ENCODE data around the gene LRRC27. TPM values are rescaled to one million over a fixed set of nuclear protein-coding genes. Genes with fewer than 3 reads are reported as not detected.

LRRC27 gene
- polyA plus RNA-seq, 2 of the 4 experiments (the other 2 are of a cell fraction) = 6.5 to 6.9 TPM

DNA sequence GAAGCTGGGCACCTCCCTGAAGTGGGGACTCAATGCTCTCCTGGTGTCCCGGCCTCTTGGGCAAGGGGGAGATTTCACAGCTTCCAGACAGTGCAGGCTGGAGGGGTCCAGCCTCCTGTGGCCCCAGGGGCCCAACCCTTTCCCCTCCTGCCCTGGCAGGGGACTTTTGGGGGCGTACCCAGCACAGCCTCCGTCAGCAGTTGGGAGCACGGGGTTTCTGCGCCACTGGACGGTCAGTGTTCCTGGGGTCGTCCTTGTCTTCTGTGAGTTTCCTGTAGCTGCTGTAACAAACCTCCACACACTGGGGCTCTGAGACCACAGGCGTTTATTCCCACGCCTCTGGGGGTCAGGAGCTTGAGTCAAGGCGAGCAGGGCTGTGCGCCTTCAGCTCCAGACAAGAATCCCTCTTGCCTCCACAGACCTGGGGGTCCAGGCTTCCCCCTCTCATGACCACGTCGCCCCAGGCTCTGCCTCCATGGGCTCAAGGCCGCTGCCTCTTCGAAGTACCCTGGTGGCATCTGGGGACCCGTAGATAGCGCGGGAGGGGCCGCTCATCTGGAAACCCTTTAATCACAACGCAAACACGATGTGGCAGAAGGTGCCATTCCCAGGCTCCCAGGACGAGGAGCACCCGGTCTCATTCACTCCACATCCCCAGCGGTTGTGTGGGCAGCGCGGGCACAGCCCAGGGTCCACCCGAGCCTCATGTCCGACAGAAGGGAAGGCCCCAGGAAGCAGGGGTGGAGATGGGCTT lies 79.0 kb downstream of the LRRC27 start:
- ChIA-PET CTCF (interaction anchor here (0.9 to 1.8 kb wide), 6 partner anchors 8 to 36 kb away, joined by 3 to 9 read pairs (median 4); partner anchors contain the start of gene PWWP2B), POLR2A (no interaction called here)
- no peak overlapping the region for H3K27ac ChIP-seq
- FAIRE-seq (no peak), DNase-seq (ENCODE audit: low read depth in 1 of 2, low spot score in 1 of 2) (no peak), ATAC-seq (no peak)
- no peaks in the 10 kb centered on the region for H3K9me3 ChIP-seq
- TF ChIP-seq, protein P1, sequence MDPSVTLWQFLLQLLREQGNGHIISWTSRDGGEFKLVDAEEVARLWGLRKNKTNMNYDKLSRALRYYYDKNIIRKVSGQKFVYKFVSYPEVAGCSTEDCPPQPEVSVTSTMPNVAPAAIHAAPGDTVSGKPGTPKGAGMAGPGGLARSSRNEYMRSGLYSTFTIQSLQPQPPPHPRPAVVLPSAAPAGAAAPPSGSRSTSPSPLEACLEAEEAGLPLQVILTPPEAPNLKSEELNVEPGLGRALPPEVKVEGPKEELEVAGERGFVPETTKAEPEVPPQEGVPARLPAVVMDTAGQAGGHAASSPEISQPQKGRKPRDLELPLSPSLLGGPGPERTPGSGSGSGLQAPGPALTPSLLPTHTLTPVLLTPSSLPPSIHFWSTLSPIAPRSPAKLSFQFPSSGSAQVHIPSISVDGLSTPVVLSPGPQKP (IDR thresholded peaks at IDR 0.05; ENCODE audit: low read depth, low read length) = no peak
- no peak for TF ChIP-seq EHF (CRISPR knock-in tag; IDR thresholded peaks at IDR 0.05)
- peaks cover 3% of the 10 kb centered on the region; the same call in 1 of the 3 replicates for H3K4me1 ChIP-seq
- WGBS (ENCODE audit: missing lambda C conversion rate) = 94% methylated on average over 25 of the region's 28 CpGs
- no peak overlapping the region for H3K4me3 ChIP-seq
- no peak overlapping the region for H3K4me2 ChIP-seq

DNA sequence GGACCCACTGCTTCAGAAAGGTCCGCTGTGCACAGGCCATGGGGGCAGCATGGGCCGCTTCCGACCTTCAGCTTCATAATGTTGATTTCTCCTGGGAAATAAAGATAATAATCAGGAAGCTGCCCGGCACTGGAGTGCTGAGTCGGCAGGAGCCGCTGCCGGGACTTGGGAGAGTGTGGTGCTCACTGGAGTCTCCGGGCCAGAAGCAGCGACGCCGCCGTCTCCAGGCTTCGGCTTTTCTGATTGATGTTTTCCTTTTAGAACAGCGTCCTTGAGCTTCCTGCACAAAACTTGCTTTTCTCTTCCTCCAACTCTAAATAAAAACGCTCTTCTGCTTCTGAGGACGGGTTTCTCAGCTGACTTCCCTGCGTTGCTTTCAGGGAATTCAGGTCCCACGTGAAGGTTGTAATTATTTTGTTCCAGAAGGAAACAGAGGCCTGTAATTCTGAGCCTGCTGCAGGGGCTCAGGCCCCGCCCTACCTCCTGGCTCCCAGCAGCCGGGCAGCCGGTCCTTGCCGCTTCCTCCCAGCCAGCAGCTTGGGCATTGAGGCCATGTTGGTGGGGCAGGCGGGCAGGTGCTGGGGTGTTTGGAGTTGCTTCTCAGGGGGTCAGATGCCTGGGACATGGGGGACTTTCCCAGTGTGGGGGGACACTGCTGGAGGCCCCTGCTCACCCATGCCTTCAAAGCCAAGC lies 79.7 kb downstream of the LRRC27 start:
- POLR2A ChIA-PET = no interaction called here
- Histone ChIP-seq H3K4me3 (no peak overlapping the region), H3K4me1 (peaks cover 3% of the 10 kb centered on the region; the same call in 1 of the 3 replicates), H3K27ac (no peak overlapping the region), H3K4me2 (no peak overlapping the region), H3K9me3 (no peaks in the 10 kb centered on the region)
- ATAC-seq (no peak), DNase-seq (ENCODE audit: low read depth in 1 of 2, low spot score in 1 of 2) (no peak), FAIRE-seq (no peak)
- TF ChIP-seq MAFK (IDR thresholded peaks at IDR 0.05; ENCODE audit: partially characterized antibody) = peak; percentile 61
- no peak for TF ChIP-seq RCOR1 (IDR thresholded peaks at IDR 0.05; ENCODE audit: low read depth, low read length)
- CTCF ChIA-PET = interaction anchor here (0.8 to 1.8 kb wide), 5 partner anchors 9 to 59 kb away, joined by 3 to 9 read pairs (median 5); no protein-coding TSS in a partner anchor
- 87% methylated on average over 22 of the region's 23 CpGs for WGBS (ENCODE audit: missing lambda C conversion rate)

DNA sequence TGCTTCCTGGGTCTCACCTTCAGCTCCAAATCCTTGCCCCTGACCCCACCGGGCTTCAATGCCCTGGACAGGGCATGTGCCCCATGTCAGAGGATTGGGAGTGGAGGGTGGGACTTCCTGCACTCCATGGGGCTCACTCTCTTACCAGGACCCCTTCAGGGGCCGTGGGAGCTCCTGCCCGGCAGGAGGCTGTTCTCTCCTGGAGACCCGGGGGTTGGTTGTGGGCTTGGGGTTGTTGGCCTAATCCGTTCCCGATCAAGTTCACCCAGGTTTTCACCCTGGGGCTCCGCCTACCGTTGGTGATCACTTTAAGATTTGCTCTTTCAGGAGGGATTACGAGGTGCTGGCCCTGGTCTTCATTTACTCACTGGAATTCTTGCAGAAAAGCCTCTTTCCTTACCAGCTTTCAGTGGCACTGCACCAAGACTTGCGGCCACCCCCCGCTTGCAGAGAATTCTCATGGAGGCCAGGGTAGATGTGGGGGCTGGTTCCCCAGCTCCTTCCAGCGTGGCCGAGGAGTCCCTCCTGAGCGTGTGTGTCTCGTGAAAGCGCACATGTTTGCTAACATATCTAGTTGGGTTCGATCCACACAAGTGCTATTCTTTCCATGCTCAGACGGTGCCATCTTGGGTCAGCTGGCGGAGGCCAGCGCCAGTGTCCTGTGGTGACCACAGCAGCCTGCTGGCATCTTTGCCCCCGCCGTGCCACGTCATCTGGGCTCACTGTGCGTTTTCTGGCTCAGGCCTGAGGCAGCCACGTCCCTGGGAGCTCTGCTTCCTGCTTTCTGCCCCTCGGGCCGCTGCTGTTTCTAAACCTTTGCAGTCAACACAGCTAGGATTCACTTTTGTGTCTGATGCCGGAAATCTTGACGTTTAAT lies 80.6 kb downstream of the LRRC27 start:
- H3K9me3 ChIP-seq = no peaks in the 10 kb centered on the region
- POLR2A ChIA-PET = no interaction called here
- no peaks in the 10 kb centered on the region; the same call in 2 of the 3 replicates for H3K4me1 ChIP-seq
- ATAC-seq (no peak), DNase-seq (ENCODE audit: low read depth in 1 of 2, low spot score in 1 of 2) (no peak), FAIRE-seq (no peak)
- 92% methylated on average over 29 of the region's 29 CpGs for WGBS (ENCODE audit: missing lambda C conversion rate)
- TF ChIP-seq MAZ (IDR thresholded peaks at IDR 0.05; ENCODE audit: borderline replicate concordance, low read depth, low read length) (no peak), RFX5 (IDR thresholded peaks at IDR 0.05) (no peak), JUN (IDR thresholded peaks at IDR 0.05) (no peak)
- TF ChIP-seq, protein P2, sequence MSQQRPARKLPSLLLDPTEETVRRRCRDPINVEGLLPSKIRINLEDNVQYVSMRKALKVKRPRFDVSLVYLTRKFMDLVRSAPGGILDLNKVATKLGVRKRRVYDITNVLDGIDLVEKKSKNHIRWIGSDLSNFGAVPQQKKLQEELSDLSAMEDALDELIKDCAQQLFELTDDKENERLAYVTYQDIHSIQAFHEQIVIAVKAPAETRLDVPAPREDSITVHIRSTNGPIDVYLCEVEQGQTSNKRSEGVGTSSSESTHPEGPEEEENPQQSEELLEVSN (IDR thresholded peaks at IDR 0.05; ENCODE audit: borderline replicate concordance, low read depth) = no peak
- CTCF ChIA-PET = interaction anchor here (0.8 to 1.9 kb wide), 5 partner anchors 8 to 60 kb away, joined by 3 to 9 read pairs (median 4); no protein-coding TSS in a partner anchor
- no peak overlapping the region for H3K27ac ChIP-seq
- no peak overlapping the region for H3K4me3 ChIP-seq
- H3K4me2 ChIP-seq = no peak overlapping the region

DNA sequence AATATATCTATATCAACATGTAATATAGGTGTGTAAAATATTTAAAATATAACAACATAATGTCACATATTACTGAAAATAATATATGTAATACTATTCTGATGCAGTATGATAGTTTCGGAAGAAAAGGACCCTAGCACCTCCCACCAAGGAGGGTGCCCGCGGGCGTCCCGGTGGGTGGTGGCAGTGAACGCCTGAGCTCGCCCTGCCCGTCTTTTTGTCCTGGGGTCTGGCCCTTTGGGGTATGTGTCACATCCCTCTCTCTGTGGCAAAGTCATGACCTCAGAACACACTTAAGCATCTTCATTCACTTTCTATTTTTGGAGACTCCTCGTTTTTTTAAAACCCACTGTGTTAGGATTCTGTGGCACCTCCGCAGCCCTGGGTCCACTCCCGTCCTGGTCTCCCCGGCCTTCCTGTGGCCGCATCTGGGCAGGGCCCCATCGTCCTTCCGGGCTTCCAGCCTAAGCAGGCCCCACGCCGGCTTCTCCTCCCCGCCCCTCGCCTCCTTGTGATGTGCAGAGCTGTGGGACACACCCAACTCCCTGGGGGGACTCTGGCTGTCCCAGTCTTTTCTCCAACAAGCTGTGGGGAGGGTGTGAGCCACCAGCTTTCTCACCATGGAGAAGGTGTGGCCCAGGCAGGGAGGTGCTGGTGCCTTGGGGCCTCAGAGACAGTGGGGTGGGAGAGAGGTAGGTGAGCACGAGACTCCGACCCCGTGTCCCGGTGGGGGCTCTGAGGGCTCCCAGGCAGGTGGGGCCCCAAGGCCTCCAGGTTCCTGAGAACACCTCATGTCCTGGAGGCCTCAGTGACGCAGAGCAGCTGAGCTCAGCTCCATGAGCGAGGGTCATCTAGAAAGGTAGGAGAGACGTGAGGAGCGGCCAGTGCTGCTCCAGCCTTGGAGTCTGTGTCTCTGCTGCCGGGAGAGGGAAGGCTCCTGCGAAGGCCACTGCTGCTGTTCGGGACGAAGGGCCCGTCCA lies 81.5 kb downstream of the LRRC27 start:
- ATAC-seq (no peak), DNase-seq (ENCODE audit: low read depth in 1 of 2, low spot score in 1 of 2) (no peak), FAIRE-seq (no peak)
- H3K27ac ChIP-seq = no peak overlapping the region; a peak in 1 of 6 replicates
- H3K4me1 ChIP-seq = peaks cover 9% of the 10 kb centered on the region
- ChIA-PET CTCF (interaction anchor here (1.2 to 1.9 kb wide), 2 partner anchors 9 to 26 kb away, joined by 3 to 4 read pairs; no protein-coding TSS in a partner anchor), POLR2A (no interaction called here)
- H3K9me3 ChIP-seq = no peaks in the 10 kb centered on the region
- no peak overlapping the region for H3K4me2 ChIP-seq
- WGBS (ENCODE audit: missing lambda C conversion rate) = 87% methylated on average over 32 of the region's 32 CpGs
- H3K4me3 ChIP-seq = no peak overlapping the region
- TF ChIP-seq, protein P3, sequence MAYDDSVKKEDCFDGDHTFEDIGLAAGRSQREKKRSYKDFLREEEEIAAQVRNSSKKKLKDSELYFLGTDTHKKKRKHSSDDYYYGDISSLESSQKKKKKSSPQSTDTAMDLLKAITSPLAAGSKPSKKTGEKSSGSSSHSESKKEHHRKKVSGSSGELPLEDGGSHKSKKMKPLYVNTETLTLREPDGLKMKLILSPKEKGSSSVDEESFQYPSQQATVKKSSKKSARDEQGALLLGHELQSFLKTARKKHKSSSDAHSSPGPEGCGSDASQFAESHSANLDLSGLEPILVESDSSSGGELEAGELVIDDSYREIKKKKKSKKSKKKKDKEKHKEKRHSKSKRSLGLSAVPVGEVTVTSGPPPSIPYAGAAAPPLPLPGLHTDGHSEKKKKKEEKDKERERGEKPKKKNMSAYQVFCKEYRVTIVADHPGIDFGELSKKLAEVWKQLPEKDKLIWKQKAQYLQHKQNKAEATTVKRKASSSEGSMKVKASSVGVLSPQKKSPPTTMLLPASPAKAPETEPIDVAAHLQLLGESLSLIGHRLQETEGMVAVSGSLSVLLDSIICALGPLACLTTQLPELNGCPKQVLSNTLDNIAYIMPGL (CRISPR knock-in tag; IDR thresholded peaks at IDR 0.05; ENCODE audit: borderline replicate concordance) = no peak
- TF ChIP-seq EHF (CRISPR knock-in tag; IDR thresholded peaks at IDR 0.05) (no peak), SMC3 (IDR thresholded peaks at IDR 0.05) (no peak), JUNB (IDR thresholded peaks at IDR 0.05) (no peak), RNF2 (IDR thresholded peaks at IDR 0.05; ENCODE audit: borderline replicate concordance, low read depth) (no peak), FOXS1 (CRISPR knock-in tag; IDR thresholded peaks at IDR 0.05) (no peak), ZFP36 (IDR thresholded peaks at IDR 0.05; ENCODE audit: borderline replicate concordance, partially characterized antibody) (no peak), CBX8 (IDR thresholded peaks at IDR 0.05) (no peak), POLR2AphosphoS2 (conservative IDR thresholded peaks at IDR 0.05; ENCODE audit: low read length) (no peak), ZC3H11A (IDR thresholded peaks at IDR 0.05) (no peak), RCOR1 (IDR thresholded peaks at IDR 0.05; ENCODE audit: low read depth, low read length) (no peak), BHLHE40 (IDR thresholded peaks at IDR 0.05; ENCODE audit: low read depth, low read length) (no peak), TFCP2L1 (CRISPR knock-in tag; IDR thresholded peaks at IDR 0.05) (no peak)
